22Rv1 (cell line): ENCODE results near the gene ALDH9A1.

Experiments used
- CTCF ChIP-seq: fragments of 450-650 bp; IDR thresholded peaks from 2 replicates; pipeline ENCODE4 v1.5.1; 2017; ENCODE audit warnings: mild to moderate bottlenecking
- ZFX ChIP-seq: fragments of 450-650 bp; IDR thresholded peaks from 2 replicates; pipeline ENCODE4 v1.6.1; 2017; ENCODE audit warnings: antibody characterized with exemption, borderline replicate concordance

GRCh38 chr1:165629151-165629550 lies 69.2 kb downstream of the ALDH9A1 start:
- TF ChIP-seq CTCF, result no peak
- TF ChIP-seq ZFX, result no peak
